NCI-H2107 treated with DMSO at 0.1 percent for 48 hours (cell line): ENCODE results near the gene NFIA.

Experiments used
- DNase-seq: peaks from one replicate; lab custom pipeline; 2025; ENCODE audit not compliant: unreplicated experiment; lab: John Stamatoyannopoulos, UW

The NFIA gene

DNA sequence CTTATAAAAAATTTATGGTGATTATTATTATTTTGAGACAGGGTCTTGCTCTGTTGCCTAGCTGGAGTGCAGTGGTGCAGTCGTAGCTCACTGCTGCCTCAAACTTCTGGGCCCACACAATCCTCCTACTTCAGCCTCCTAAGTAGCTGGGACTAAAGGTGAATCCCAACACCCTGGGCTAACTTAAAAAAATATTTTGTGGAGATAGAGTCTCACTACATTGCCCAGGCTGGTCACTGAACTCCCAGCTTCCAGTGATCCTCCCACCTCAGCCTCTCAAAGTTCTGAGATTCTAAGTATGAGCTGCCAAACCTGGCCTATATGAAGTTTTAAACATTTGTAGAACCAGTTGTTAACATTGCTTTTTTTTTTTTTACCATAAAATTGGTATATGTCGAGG is 18.2 kb downstream of the NFIA start:
- DNase-seq: no peak

DNA sequence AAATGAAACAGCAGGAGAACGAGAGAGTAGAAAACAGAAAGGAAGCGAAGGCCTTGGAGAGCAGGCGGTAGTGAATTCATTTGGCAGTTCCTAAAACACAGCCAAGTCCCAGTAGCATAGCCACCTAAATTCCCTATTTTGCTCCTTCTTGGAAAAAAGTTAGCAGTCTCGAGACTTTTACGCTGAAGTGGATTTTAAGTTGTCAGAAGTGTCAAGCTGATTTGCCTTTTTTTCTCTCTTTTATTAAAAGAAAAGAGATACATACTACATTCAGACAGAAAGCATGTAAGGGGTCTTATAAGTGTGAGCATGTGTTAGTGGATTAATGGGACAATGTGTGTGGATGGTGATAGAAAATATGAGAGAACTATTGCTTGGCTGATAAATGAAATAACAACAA is 19.2 kb downstream of the NFIA start:
- DNase-seq: no peak

DNA sequence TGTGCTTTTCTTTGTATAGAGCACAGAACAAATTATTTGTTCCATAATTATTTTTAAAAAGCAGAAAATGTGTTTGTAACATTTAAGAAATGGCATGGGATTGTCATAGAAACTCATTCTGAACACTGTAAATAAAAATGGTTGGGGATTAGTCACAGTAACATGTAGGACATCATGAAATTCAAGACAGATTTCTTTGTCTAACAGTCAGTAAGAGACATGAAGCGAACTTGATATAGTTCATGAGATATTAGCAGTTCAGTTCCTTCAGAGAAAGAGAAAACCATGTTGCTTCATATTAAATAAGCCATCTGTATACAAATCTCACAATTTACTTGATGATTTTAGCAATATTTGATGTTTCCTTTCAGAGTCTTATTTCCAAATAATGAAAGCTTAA is 19.7 kb downstream of the NFIA start:
- no peak for DNase-seq

DNA sequence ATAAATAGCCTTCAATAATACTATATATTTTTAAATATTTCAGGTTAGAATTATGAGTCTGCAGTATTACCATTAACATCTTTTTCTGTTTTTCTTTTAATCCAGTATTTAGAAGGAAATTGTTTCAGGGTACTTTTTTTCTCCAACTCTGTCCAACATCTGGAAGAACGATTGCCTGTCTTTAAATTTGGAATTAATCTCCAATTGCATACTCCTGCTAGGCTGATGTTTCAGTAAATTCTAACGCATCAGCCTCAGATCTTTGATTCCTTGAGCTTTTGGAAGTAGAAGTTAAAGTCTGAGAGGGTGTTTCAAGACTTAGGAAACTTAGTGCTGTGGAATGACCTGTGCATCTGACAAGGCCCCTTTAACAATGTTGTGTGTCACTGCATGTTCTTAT is 20.3 kb downstream of the NFIA start:
- no peak for DNase-seq

DNA sequence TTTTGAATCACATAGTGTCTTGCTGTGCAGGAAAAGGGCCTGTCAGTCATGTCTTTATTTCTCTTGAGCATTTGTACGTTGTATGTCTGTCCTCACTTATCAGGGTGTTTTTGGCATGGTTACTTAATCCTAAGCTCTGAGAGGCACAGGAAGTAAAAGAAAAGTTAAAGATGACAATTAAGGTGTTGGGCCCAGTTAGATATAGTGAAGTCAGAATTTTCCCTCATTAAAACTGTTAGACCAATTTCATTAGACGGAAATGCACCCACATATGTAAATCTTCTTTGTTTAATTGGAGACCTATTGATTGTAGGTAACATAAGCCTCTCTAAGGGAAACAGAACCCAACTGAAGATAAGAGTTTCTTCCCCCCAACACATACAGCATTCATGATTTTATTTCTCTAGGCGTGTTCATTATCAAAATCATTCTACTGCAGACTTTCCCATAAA is 21.9 kb downstream of the NFIA start:
- DNase-seq: no peak

DNA sequence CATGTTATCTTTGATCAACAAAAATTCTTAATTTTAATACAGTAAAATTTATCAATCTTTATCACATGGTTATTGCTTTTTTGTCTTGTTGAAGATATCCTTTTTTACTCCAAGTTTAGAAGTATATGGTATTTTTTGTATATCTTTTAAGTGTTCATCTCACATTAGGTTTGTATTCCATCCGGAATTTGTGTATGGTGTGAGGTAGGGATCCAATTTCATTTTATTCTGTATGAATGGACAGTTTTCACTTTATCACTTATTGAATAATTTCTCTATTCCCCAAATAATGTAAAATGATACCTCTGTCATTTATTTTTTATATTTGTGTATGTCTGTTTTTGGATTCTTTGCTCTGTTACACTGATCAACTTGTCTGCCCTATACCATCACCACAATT is 25.3 kb downstream of the NFIA start:
- DNase-seq: no peak

DNA sequence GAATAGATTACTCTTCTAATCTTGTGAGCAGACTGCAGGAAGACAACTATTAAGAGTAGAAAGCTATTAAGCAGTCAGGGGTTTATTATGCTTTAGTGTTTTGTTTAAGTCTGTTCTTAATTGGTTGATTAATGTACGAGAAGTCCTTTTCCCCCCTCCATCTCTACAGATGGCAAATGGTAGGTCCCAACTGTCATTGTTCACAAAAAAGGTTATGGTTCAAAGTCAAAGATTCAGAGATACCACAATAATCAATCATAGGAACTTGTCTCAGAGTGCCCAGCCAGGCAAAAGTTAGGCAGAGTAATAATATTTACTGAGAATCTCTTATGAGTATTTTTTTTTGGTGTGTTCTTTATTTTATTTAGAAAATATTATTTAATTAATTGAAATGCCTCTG is 26.8 kb downstream of the NFIA start:
- DNase-seq: no peak

DNA sequence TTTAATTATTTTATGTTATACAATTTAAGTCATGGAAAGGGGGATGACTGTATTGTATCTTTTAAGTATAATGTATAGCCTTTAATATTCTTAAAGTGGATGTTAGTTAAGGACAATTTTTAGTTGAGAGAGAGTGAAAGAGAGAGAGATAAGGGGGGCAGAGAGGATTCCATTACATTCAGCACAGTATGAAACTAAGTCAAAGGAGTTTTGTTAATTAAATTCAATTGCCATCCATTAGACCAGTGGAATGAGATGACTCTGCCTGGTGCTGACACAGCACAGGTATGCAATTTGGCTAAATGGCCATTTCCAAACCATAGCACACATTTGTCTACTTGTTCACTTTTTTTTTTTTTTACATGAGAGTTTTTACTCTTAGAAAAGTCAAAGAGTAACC is 27.5 kb downstream of the NFIA start:
- DNase-seq: no peak

DNA sequence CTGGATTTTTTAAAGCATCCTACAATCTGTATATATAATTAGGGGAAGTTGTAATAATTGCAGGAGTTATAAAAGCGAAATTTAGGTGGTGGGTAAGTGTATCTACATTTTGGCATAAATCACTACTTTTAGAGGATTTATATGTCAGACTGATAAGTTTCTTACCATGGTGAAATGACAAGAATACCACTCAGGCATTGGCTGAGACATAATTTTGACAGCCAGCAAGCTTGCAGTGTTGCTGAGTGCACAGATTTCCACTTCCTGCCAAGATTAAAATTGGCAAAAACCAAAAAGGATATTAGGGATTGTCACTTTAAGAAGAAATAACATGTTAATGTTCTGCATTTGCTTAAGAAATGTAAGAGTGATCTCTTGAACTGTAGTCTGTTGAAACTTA is 28.2 kb downstream of the NFIA start:
- no peak for DNase-seq

DNA sequence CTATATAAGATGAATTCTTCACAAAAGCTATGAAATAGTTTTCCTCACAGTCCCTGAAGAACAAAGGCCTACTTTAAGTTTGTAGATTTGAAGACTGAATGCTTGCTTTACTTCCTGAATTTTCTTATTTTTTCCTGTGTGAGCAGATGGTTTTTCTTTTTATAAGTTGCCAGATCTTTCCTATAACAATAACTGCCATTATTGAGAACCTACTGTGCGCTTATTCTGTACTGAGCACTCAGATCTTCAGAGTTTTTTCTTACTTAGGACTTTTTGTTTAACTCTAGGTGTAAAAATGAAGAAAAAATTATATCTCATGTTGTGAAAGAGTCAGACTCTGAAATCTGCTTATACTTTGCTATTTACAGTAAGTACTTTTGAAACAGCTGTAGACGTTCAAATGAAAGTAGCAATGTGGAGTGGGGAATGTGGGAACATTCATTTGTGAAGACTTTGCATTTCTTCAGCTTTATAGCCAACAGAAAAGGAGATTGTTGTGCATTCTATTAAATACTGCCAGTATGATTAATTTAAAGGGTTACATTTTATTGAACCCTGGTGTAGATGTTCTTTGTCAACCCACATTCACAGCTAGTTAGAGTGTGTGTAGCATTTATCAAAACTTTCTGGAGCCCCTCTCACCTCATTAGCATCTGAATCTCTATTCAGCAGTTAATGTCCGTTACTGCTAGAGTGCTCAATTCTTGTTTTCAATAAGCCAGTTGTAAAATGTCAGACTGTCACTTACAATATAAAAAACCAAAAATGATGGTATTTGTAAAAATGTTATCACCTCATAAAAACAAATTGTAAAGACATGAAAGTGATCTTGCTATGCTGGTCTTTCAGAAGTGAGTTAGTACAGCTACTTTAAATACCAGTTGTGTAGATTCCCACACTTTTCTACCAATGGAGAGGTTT is 29.0 kb downstream of the NFIA start:
- DNase-seq: no peak

DNA sequence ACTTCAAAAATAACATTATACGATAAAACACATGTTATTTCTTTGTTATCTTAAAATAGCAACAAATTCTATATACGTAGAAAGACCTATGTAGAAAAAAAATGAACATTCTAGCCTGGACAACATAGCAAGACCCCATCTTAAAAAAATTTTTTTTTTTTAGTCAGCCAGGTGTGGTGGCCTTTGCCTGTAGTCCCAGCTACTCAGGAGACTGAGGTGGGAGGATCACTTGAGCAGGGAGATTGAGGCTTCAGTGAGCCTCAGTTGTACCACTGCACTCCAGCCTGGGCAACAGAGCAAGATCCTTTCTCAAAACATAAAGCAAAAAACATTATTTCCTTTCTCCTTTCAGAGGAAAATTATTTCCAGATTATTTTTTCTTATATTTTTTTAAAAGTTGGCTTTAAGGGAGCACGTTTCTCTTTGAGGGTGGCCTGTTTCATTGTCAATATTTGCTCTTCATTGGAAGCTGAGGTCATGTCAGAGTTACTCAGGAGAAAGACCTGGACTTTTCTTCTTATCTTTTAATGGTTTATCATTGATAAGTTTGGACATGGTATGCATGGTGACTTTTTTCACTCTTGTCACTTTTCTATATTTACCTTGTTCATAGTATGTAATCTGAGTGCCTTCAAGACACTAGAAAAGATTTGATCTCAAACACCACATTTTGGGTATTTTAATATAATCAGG is 32.0 kb downstream of the NFIA start:
- DNase-seq: no peak

DNA sequence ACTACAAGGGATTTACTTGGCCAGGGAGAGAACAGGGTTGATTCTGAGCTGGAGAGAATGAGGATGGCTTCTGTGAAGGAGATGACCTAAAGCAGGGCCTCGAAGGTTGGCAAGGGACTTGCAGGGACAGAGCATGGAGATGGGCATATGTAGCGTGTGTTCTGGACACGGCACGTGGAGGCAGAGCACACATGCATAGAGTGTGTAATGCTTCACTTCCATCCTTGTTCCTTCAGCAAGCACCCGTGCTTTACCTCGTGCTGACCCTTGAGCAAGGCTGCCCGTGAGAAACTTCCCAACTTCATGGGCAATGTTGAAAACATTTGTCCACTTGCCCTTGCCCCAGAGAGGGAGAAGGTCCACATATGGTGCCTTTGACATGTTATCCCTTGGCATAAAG is 33.1 kb downstream of the NFIA start:
- no peak for DNase-seq

DNA sequence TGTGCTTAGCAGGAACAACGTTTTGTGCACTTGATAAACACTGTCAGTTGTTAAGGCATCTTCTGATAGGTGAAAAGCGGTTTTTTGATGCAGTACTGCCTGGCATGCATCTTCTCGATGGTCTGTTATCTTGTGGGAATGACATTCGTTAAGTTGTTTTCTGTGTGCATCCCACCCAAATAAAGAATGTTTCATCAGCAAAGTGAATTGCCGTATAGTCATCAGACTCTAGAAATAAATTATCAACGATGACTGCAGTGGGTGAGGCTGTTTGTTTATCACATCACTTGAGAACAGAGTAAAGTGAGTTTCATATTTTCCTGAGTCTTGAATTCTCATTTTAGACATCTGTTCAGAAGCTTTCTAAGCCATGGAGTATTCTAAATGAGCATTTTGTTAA is 34.1 kb downstream of the NFIA start:
- no peak for DNase-seq

DNA sequence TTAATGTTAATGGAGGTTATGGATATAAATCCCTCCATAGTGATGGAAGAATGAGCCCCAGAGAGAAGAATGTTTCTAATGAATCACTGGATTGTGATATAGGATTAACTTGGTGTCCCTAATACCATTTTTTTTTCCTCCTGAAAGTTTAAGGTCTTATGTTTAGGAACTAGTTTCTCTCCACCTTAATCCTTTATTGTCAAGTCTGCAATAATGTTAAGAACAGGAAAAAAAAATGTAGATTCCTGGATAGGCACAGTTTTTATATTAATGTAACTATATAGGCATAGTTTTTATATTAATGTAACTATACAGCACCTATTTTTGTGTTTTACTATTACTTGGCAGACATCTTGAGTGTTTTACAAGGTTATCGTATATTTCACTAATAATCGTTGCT is 34.9 kb downstream of the NFIA start:
- DNase-seq: no peak

DNA sequence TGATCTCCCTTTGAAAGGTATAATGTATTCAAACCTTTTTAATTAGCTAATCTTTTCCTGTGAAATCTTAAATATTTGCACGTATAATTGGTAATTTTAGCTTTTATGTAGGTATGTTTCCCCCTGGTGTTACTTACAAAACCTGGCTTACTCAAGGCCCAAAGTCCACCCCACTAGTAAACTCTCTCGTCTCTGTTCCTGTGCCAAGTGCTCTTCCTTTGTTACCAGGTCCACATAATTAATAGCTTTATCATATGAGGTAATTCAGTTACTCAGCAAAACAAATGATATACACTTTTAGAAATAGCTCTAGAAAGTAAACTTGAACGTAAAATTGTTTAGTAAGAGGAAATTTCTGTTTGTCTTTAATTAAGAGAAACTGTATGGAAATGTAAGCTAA is 36.7 kb downstream of the NFIA start:
- DNase-seq: no peak

DNA sequence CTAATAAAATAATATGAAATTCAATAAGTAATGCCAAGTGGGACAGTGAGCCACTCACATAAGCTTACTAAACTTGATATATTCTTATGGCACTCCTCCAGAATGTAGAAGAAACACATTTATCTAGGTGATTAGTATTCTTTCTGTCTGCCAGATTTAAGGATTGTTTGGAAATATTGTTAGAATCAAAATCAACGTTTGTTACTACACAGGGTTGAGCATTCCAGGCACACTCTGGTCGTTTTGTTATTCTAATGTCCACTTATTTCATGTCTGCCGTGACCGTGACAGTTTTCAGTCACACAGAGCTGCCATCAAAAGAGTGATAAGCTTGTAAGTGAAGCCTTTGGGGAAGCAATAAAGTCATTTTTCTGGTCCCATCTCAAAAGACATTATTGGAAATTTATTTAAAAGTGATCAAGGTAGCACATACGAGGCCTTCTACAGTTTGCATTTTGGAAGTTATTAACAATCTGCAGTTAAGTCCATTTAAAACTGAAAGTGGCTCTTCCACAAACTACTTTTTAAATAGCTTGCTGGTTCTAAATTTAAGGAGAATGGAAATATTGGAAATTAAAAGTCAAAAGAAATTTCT is 38.0 kb downstream of the NFIA start:
- DNase-seq: no peak

DNA sequence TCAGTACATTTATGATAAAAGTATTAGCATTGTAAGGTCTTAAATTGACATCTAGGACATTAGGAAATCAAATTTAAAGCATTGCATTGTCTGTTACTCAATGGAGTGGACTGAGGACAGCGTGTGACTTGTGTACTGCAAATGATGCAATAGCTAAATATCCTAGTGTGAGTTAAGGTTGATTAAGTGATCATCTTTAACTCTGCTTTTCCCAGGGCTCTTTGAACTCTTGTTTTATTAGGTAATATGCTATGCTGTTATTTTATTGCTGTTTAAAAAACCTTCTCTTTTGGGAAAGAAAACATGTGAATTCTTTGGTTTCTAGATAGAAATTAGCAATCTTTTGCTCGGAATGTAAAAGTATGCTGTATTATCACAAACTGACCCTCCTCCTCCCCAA is 38.6 kb downstream of the NFIA start:
- DNase-seq: no peak

DNA sequence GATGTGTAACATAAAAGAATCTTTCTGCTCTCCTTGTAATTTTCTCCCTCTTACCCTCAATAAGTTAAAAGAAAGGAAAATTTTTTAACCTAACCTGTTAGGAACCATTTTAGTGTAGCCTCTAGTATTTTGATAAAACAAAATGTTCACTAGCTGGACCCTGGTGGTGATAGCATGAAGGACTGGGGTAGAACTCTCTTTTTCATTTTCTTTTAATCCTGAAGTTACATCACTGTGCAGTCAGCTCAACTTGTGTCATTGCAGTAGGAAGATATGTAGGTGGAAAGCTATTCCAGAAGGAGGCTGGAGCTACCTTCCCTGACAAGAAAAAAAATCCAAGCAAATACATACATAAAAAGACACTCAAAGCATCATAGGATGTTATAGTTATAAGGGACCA is 39.3 kb downstream of the NFIA start:
- DNase-seq: no peak

DNA sequence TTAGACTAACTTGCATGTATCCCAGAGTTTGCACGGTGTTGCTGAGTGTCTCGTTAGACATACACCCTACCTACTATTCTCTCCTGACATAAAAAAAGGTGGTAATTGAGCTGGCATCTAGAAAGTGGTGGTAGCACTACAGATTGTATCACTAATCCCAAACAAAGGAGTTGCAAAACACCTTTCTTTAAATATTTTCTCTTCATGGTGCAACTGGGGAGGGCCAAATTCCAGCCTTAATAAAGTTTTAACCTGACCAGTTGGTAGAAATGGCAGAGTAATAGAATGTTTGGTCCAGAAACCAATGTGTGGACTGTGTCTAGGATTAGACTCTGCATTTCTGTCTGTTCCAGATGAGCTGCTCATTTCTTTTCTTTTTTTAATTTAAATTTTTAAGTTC is 40.0 kb downstream of the NFIA start:
- DNase-seq: no peak

DNA sequence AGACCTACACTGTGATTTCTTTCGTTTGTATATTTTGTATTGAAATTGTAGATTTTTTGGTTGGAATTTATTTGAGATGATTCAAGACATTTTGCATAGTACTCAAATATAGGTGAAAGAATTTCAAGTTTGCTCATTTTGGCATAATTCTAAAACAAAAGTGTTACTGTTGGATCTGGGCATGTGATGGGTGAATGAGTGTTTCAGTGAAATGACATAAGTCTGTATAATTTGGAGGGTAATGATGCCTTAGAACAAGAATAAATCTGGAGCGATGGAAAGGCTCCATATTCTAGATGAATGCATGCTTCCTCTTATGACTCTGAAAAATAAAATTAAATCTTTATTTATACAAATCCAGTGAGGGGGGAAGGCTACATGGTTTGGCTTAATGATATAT is 41.0 kb downstream of the NFIA start:
- DNase-seq: no peak

DNA sequence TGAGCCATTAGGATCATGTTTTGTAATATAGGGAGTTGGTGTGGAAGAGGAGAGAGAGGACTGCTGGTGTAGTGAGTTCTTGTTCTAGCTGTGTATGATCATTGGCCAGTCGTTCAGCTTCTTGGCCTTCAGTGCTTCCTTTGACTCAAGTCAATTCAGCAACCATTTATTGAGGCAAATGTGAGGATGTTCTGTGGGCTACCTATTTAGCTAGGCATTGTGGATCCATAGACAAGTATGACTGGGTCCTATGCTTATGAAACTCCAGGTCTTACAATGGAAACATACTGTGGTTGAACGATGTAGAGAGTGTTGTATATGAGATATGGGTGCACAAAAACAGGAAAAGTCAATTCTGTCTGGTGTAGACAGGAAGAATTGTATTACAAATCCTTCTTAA is 41.7 kb downstream of the NFIA start:
- DNase-seq: no peak

DNA sequence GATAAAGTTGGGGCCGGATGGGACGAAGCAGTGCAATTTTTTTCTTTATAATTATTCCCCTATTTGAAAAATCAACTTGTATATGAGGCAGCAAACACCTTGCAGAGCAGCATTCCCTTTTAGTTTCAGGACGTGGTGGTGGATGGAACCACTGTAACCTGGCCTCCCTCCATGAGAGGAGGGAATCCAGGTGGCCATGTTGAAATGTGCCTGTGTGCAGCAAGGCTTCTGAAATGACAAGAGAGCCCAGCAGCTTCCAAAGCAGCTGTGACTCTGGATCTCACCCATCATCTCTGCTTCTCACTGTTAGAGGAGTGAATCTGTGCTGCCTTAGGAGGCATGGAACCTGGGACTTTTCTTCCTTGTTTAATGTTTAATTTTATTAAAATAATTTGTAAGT is 42.3 kb downstream of the NFIA start:
- no peak for DNase-seq
